PC-3 (cell line): ENCODE results near the gene TOMM34. TPM values are rescaled to one million over a fixed set of nuclear protein-coding genes. Genes with fewer than 3 reads are reported as not detected.

ENCODE experiments used
- ATAC-seq: fragments of 200-7000 bp; cut with Tn5 transposase; 2 replicates; pipeline ENCODE4 v1.9.1; 2020; ENCODE audit warnings: mild to moderate bottlenecking, moderate library complexity
- BruUV-seq: library from RNA; stranded (reverse); fragments of 400-500 nt; replicated peaks from 2 replicates; lab custom pipeline; 2021; lab: Mats Ljungman, UMichigan
- CTCF ChIA-PET: fragments of 300-600 bp; sonication (Branson Sonifier 250); formaldehyde crosslinking; loops from one replicate; lab custom pipeline; 2022; ENCODE audit warnings: antibody characterized with exemption; lab: Charles Lee
- POLR2A ChIA-PET: fragments of 300-600 bp; sonication (Branson Sonifier 250); formaldehyde crosslinking; loops from one replicate; lab custom pipeline; 2022; ENCODE audit warnings: antibody characterized with exemption; ENCODE audit not compliant: unreplicated experiment; lab: Charles Lee
- DNase-seq: peaks from one replicate; pipeline ENCODE4 v3.0.0-alpha.2; 2015
- H2AFZ ChIP-seq: fragments of 300-600 bp; sonication (generic); 2 replicates; pipeline ENCODE4 v1.6.0; 2016; ENCODE audit warnings: antibody characterized with exemption, low read length
- H3F3A ChIP-seq: fragments of 300-600 bp; sonication (generic); one replicate; pipeline ENCODE4 v1.6.0; 2017; ENCODE audit warnings: antibody characterized with exemption, low read length, control low read depth, mild to moderate bottlenecking; ENCODE audit not compliant: unreplicated experiment
- H3K27ac ChIP-seq: fragments of 300-600 bp; sonication (generic); 2 replicates; pipeline ENCODE4 v1.5.1; 2016; ENCODE audit warnings: mild to moderate bottlenecking, low read length
- H3K27me3 ChIP-seq: fragments of 300-600 bp; sonication (generic); 2 replicates; pipeline ENCODE4 v1.6.1; 2016; ENCODE audit warnings: low read length, mixed read lengths
- H3K36me3 ChIP-seq: fragments of 300-600 bp; sonication (generic); 2 replicates; pipeline ENCODE4 v1.6.1; 2016; ENCODE audit warnings: low read depth, mixed run types, low read length, mixed read lengths
- H3K4me1 ChIP-seq: fragments of 300-600 bp; sonication (generic); 2 replicates; pipeline ENCODE4 v1.5.1; 2016; ENCODE audit warnings: low read length; ENCODE audit not compliant: insufficient read depth
- H3K4me2 ChIP-seq: fragments of 300-600 bp; sonication (generic); 2 replicates; pipeline ENCODE4 v1.6.0; 2016; ENCODE audit warnings: low read length
- H3K4me3 ChIP-seq: fragments of 300-600 bp; sonication (generic); 2 replicates; pipeline ENCODE4 v1.5.1; 2016; ENCODE audit warnings: mild to moderate bottlenecking, low read length, mixed read lengths
- H3K79me2 ChIP-seq: fragments of 300-600 bp; sonication (generic); 2 replicates; pipeline ENCODE4 v1.6.1; 2017; ENCODE audit warnings: low read length, mixed read lengths
- H3K9ac ChIP-seq: fragments of 300-600 bp; sonication (generic); 2 replicates; pipeline ENCODE4 v1.6.0; 2016; ENCODE audit warnings: mild to moderate bottlenecking, low read length
- H3K9me2 ChIP-seq: fragments of 300-600 bp; sonication (generic); replicated peaks from 2 replicates; pipeline ENCODE4 v1.6.1; 2016; ENCODE audit warnings: mixed run types, low read length, mixed read lengths
- H3K9me3 ChIP-seq: fragments of 300-600 bp; sonication (generic); 2 replicates; pipeline ENCODE4 v1.6.1; 2016; ENCODE audit warnings: low read length, mixed read lengths
- H4K20me1 ChIP-seq: fragments of 300-600 bp; sonication (generic); 2 replicates; pipeline ENCODE4 v1.6.1; 2016; ENCODE audit warnings: low read length, mixed read lengths
- EZH2 ChIP-seq: fragments of 300-600 bp; sonication (generic); IDR thresholded peaks from one replicate; pipeline ENCODE4 v1.6.1; 2017; ENCODE audit warnings: antibody characterized with exemption, mild to moderate bottlenecking, low read length; ENCODE audit not compliant: unreplicated experiment
- EZH2phosphoT487 ChIP-seq: fragments of 300-600 bp; sonication (generic); IDR thresholded peaks from 2 replicates; pipeline ENCODE4 v1.6.1; 2018; ENCODE audit warnings: mild to moderate bottlenecking, antibody characterized with exemption, low read length, borderline replicate concordance
- intact Hi-C: fragments of 100-400 bp; cut with micrococcal nuclease; formaldehyde crosslinking; loops from 2 replicates; pipeline ENCODE4 v1.9.0; 2023
- total RNA-seq: library from RNA; depleted of rRNA; stranded (reverse); fragments of >200 nt; gene quantifications from 2 replicates; pipeline ENCODE4 v1.2.3, GENCODE V29; 2014
- TF ChIP-seq, protein P1 (sequence below): fragments of 300-600 bp; sonication (generic); conservative IDR thresholded peaks from 2 replicates; pipeline ENCODE4 v1.5.1; 2017; ENCODE audit warnings: antibody characterized with exemption, low read depth, mild to moderate bottlenecking, low read length

Gene TOMM34
- total RNA-seq, 1 experiment from 2014 or later: 120 TPM

DNA sequence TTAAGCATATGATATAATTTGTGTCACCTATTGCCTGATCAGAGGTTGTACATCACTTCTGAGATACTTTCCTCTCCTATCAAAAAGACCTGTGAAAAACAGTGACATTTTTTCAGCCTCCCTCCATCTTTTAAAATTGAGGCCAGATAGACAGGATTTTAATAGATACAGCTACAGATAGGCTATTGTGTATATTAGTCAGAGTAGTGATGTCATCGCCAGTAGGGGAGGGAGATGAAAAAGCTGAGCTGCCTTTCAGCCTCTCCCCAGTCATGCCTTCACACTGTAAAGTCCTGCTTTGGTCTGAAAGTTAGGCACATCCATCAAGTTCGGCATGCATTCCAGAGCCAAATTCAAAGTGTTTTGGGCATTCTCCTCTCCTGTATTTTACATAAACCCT lies 58.2 kb downstream of the TOMM34 start:
- intact Hi-C loops: no loop called here
- no TSS peak for BruUV-seq
- POLR2A ChIA-PET: interaction anchor here (0.6 kb wide), 1 partner anchor 711 kb away, joined by 5 read pairs; no protein-coding TSS in a partner anchor
- Histone ChIP-seq H3K9ac (no peak overlapping the region), H3K79me2 (peaks cover 66% of the 10 kb centered on the region), H4K20me1 (peaks cover 49% of the 10 kb centered on the region), H3K9me2 (no peaks in the 10 kb centered on the region), H3K4me3 (no peak overlapping the region), H3K27me3 (no peaks in the 10 kb centered on the region), H3K27ac (no peak overlapping the region), H3K36me3 (peaks cover 65% of the 10 kb centered on the region), H2AFZ (no peak overlapping the region), H3K9me3 (no peaks in the 10 kb centered on the region), H3K4me2 (no peak overlapping the region), H3F3A (no peaks in the 10 kb centered on the region), H3K4me1 (no peaks in the 10 kb centered on the region)
- TF ChIP-seq, protein P1, sequence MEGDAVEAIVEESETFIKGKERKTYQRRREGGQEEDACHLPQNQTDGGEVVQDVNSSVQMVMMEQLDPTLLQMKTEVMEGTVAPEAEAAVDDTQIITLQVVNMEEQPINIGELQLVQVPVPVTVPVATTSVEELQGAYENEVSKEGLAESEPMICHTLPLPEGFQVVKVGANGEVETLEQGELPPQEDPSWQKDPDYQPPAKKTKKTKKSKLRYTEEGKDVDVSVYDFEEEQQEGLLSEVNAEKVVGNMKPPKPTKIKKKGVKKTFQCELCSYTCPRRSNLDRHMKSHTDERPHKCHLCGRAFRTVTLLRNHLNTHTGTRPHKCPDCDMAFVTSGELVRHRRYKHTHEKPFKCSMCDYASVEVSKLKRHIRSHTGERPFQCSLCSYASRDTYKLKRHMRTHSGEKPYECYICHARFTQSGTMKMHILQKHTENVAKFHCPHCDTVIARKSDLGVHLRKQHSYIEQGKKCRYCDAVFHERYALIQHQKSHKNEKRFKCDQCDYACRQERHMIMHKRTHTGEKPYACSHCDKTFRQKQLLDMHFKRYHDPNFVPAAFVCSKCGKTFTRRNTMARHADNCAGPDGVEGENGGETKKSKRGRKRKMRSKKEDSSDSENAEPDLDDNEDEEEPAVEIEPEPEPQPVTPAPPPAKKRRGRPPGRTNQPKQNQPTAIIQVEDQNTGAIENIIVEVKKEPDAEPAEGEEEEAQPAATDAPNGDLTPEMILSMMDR: no peak
- TF ChIP-seq EZH2phosphoT487 (no peak), EZH2 (no peak)
- CTCF ChIA-PET: no interaction called here
- ATAC-seq (peak; percentile 53; the same call in 1 of the 2 replicates), DNase-seq (peak; percentile 30)

DNA sequence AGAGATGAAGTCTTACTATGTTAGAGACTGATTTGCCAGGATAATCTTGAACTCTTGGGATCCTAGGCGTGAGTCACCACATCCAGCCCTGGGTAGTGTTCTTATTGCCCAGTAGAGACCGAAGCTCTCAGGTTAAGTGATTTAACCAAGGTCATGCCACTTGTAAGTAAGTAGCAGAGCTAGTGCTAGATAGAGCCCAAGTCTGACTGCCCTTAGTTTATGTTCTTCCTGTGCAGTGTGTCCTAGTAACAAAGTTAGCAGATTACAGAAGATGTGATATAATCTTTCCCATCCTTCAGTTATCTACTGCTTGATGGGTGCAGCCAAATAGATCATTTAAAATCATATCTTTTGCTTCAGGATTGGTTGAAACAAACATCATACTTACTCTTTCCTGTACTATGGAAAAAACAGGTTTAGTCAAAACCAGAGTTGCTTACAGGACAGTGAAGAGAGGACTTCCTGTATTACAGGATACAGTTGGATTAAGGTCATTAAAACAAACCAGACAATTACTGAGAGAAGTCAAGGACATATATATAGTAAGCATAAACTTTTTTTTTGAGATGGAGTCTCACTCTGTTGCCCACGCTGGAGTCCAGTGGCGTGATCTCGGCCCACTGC lies 59.9 kb downstream of the TOMM34 start:
- H3K4me1 ChIP-seq: no peaks in the 10 kb centered on the region
- intact Hi-C loops: no loop called here

More for the DNA sequence above, 59.9 kb downstream of the TOMM34 start:
- Histone ChIP-seq H3K36me3 (peaks cover 55% of the 10 kb centered on the region), H3K4me3 (no peak overlapping the region), H3K4me2 (no peak overlapping the region), H3K27ac (no peak overlapping the region), H3F3A (no peaks in the 10 kb centered on the region), H3K27me3 (no peaks in the 10 kb centered on the region), H2AFZ (no peak overlapping the region), H3K79me2 (peaks cover 82% of the 10 kb centered on the region), H4K20me1 (peaks cover 65% of the 10 kb centered on the region), H3K9ac (no peak overlapping the region), H3K9me2 (no peaks in the 10 kb centered on the region), H3K9me3 (no peaks in the 10 kb centered on the region)
- POLR2A ChIA-PET: interaction anchor here (0.7 kb wide), 1 partner anchor 779 kb away, joined by 6 read pairs; no protein-coding TSS in a partner anchor
- CTCF ChIA-PET: no interaction called here
- TF ChIP-seq EZH2 (no peak), EZH2phosphoT487 (no peak)
- TF ChIP-seq, protein P1: no peak
- ATAC-seq (no peak), DNase-seq (no peak)
- BruUV-seq: no TSS peak
